T1000 (cell line): ENCODE measurements around the gene MUC22.

Experiments used
- DNase-seq: peaks from one replicate; lab custom pipeline; 2025; ENCODE audit warnings: mixed read lengths; lab: John Stamatoyannopoulos, UW

The MUC22 gene

DNA sequence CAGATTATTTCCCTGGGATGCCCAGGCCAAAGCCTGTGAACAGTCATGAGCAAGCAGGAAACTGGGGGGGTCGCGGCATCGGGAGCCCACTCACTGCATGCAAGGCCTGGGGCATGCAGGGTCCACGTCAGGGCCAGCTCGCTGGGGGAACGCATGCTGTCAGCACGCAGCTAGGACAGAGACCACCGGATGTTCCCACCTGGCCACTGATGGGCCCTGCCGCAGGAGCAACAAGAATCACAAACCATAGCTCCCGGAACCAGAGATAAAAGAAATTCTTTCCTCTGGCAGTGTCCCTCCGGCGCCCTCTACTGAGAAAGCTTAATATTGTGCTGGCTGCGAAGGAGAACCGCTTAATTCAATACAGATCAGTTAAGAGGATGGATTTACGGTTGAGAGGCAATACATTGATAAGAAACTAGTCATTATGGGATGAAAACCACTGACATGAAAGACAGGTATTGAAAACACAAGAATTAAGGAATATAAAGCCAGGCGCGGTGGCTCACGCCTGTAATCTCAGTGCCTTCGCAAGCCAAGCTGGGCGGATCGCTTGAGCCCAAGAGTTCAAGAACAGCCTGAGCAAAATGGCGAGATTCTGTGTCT is 69.5 kb downstream of the MUC22 start:
- peak; percentile 60 for DNase-seq

DNA sequence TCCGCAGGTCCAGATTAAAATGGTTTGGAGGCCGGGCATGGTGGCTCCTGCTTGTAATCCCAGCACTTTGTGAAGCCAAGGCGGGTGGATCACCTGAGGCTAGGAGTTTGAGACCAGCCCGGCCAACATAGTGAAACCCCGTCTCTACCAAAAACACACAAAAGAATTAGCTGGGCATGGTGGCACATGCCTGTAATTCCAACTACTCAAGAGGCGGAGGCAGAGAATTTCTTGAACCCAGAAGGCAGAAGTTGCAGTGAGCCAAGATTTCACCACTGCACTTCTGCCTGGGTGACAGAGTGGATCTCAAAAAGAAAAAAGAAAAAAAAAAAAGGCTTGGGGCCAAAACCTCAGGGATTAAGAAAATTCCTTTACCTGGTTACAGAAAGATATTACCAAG is 71.6 kb downstream of the MUC22 start:
- no peak for DNase-seq

DNA sequence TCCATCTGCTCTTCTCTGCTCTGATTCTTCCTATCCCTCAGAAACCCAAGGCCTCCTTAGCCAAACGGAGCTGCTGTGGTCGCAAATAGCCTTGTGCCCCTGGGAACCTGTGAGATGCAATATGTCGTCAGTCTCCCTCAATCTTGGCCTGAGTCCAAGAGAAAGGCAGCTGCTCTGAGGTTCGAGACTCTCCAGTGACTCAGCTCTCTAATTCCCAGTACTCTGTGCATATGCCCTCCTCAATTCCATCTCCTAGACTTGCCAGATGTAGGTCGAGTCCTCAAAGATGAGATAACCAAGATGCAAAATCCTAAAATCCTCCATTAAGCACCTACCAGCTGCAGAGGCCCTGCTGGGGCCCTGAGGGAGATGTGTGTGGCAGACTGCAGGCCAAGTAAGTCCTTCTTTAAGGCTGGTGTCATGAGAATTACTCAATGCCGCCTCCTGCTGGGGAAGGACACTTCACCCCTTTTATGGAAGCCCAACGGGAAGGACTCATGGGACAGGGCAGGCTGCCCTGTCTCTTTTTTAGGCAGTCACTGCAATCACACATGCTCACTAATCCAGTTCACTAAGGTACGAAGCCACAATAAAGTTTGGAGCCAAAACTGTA is 73.6 kb downstream of the MUC22 start:
- no peak for DNase-seq
